Prostate gland (tissue), 2 donors: ENCODE results near the gene ZSCAN10.

Source experiments
- POLR2AphosphoS5 ChIP-seq: sonication (generic); formaldehyde crosslinking; IDR thresholded peaks from one replicate; pipeline ENCODE4 v1.6.1; 2017; ENCODE audit warnings: antibody characterized with exemption
- TF ChIP-seq, protein P1 (sequence below), 4 experiments: fragments of 200-600 bp in 2 of 4; fragments of 450-650 bp in 2 of 4; sonication (generic) in 2 of 4; IDR thresholded peaks; 1 replicate in 3 of 4; 2 replicates in 1 of 4; pipeline ENCODE4 v1.5.1; 2016 to 2019; ENCODE audit warnings: antibody characterized with exemption in 4 of 4, mild to moderate bottlenecking in 2 of 4, moderate library complexity in 2 of 4

DNA sequence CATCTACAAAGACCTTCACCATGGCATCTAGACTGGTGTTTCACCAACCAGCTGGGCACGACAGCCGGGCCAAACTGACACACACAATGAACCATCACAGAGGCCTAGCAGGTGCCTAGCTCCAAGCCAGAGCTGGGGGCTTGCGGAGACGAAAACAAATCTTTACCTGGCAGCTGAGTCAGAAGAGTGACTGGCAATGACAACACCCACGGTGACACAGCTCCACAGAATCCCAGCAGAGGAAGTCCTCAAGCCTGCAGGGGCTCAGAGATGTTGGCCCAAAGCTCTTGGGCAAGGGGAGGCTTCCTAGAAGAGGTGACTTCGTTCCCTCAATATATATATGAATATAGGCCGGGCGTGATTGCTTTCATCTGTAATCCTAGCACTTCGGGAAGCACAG is 47.6 kb downstream of the ZSCAN10 start:
- TF ChIP-seq, protein P1, sequence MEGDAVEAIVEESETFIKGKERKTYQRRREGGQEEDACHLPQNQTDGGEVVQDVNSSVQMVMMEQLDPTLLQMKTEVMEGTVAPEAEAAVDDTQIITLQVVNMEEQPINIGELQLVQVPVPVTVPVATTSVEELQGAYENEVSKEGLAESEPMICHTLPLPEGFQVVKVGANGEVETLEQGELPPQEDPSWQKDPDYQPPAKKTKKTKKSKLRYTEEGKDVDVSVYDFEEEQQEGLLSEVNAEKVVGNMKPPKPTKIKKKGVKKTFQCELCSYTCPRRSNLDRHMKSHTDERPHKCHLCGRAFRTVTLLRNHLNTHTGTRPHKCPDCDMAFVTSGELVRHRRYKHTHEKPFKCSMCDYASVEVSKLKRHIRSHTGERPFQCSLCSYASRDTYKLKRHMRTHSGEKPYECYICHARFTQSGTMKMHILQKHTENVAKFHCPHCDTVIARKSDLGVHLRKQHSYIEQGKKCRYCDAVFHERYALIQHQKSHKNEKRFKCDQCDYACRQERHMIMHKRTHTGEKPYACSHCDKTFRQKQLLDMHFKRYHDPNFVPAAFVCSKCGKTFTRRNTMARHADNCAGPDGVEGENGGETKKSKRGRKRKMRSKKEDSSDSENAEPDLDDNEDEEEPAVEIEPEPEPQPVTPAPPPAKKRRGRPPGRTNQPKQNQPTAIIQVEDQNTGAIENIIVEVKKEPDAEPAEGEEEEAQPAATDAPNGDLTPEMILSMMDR (IDR thresholded peaks at IDR 0.05), result no peak
- TF ChIP-seq POLR2AphosphoS5, result no peak
